ENCODE measurements around the gene CERS5. TPM values are rescaled to one million over a fixed set of nuclear protein-coding genes. Genes with fewer than 3 reads are reported as not detected.
A peak's percentile ranks its signal among the peaks of the same experiment; 100 is the strongest.

The CERS5 gene
- total RNA-seq, 1 donor from 2014 or later = 51.9 TPM

DNA sequence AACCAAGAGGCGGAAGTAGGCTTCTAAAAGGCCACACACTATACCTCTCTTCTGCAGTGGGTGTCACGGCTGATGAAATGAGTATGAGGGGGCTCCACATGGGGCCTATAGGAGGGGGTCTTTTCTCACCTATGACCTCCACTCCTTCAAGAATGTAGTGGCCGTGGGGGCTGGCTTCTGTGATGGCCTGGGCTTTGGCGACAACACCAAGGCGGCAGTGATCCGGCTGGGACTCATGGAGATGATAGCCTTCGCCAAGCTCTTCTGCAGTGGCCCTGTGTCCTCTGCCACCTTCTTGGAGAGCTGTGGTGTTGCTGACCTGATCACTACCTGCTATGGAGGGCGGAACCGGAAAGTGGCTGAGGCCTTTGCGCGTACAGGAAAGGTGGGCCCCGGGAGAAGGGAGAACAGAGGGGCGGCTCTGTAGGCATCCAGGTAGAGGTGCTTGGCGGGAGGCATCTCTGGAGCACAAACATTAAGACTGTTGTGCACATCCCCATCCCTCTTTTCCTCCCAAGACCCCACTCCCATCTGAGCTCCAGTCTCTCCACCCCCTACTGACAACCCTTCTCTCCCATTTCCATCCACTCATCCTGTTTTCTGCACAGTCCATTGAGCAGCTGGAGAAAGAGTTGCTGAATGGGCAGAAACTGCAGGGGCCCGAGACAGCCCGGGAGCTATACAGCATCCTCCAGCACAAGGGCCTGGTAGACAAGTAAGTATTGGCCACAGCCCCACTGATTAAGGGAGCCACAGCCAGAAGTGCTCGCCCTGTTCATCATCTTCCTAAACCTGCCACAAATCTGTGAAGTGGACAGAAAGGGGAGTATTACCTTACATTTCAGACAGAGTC is 59.5 kb downstream of the CERS5 start:
- intact Hi-C loops (cut with DNase I) = no loop called here
- DNase-seq (ENCODE audit: low spot score) = no peak
- ATAC-seq = no peak

DNA sequence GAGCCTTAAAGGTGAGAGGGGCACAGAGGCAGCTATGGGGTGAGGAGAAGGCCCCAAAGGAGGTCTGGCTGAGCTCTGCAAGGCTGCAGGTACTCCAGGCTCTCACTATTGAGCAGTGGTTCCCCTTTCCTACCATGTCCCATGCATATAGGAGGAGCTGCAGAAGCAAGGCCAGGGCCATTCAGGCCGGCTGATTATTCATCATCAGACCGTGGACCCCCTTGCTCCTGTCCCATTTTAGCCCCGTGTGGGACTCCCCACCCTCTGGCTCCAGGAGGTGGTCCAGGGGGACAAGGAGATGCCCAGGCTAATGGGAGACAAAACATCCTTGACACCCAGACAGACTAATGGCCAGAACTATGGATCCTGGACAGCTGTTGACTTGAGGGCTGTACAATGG is 60.3 kb downstream of the CERS5 start:
- intact Hi-C loops (cut with DNase I) = no loop called here
- no peak for ATAC-seq
- no peak for DNase-seq (ENCODE audit: low spot score)

DNA sequence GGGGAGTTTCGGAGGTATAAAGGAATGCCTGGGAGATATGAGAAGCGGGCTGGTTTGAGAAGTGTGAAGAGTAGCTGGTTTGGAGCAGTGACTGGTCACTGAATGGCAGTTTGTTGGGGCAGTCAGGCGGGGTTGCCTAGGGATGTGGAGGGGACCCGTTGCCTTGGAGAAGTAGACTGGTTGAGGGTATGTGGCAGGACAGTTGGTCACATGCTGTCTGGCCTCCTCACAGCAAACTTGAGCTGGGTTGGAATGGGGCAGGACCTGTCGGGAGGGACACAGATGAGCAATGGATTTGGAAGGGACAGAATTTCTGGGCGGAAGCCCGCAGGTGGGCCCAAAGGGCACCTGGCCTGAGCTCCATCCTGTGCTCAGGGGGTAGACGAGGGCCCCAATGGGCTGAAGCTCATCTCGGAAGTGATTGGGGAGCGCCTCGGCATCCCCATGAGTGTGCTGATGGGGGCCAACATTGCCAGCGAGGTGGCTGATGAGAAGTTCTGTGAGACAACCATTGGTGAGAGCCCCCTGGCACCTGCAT is 61.2 kb downstream of the CERS5 start:
- DNase-seq (ENCODE audit: low spot score) (no peak), ATAC-seq (no peak)
- intact Hi-C loops (cut with DNase I) = no loop called here

DNA sequence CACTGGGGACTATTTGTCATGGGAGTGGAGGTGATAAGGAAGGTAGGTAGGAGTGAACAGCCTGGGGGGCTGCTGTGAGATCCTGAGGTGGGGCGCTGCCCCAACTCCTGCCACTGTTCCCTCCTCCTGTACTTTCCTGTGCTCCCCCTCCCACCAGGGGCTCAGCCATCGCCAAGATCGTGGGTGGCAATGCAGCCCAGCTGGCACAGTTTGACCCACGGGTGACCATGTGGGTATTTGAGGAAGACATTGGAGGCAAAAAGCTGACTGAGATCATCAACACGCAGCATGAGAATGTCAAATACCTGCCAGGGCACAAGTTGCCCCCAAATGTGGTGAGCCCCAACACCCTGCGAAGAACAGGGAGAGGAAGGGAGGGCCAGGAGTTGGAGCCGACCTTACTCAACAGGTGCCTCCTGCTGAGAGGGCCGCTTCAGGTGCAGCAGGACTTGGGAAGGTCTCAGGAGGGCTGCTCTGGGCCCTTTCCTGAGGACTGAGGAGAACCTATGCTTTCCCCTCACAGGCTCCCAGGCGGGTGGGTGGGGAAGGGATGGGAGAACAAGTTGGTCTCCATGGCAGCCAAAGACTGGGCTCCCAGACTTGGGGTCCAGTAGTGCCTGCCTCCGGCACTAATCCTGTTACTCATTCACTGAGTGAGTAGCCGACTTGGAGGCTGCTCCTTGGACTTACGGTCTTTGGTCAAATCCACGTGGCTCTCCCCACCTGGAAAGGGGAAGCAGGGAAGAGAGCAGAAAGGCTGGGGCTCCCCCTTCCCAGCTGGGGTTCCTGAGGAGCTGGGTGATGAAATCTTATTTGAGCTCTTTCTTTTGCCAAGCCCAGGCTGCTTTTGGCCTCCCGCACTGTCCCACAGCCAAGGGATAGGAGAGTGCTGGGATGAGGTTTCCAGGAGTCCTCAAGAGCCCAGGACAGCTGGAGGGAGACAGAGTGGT is 62.5 kb downstream of the CERS5 start:
- ATAC-seq (peak; percentile 36), DNase-seq (ENCODE audit: low spot score) (no peak)
- intact Hi-C loops (cut with DNase I) = no loop called here

DNA sequence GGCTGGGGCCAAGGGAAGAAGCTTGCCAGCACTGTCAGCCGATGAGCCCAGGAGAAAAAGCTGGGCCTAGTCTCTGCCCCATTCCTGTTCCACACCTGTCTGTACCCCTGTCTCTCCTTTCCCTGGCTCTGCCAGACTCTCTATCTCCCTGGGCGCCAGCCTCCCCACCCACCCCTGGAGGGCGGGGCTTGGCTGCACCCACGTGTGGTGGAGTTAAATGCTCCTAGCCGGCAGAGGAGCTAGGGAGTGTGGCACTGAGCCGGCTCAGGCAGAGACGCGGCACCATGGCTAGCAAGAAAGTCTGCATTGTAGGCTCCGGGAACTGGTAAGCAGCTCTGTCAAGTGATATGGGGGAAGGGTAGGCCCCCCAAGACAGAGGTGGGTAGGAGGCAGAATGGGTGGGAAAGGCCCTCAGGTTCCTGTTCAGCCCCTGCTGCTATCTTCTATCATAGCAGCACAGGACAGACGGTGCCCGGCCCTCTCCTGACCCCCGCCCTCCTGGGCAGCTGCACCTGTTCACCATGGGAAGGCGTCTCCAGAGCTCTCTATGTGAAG is 63.3 kb downstream of the CERS5 start, which contains the start of gene GPD1:
Gene GPD1 (plus strand): TSS at position 242 of the 555 bp plus-strand sequence. CDS start 43 bp downstream, at position 285.
- ATAC-seq = peak; percentile 81
- peak; percentile 75 for DNase-seq (ENCODE audit: low spot score)
- intact Hi-C loops (cut with DNase I) = no loop called here

DNA sequence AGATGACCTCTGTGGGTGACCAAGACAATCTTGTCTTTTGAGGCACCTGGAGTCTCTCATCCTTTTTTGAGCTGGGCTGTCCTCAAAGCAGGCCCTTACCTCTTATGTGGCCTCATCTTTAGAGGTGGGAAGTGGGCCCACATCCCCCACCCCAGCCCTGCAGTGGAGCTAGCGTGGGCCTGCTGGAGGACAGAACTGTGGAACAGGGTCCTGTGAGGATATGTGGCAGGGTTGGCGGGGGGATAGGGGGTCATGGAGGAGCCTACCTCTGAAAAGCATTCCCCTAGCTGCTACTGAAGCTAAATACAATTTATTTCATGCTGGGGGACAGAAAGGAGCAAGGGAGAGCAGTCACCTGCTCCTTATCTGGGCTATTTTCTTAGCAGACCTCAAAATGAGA is 63.8 kb downstream of the CERS5 start:
- ATAC-seq (no peak), DNase-seq (ENCODE audit: low spot score) (no peak)
- intact Hi-C loops (cut with DNase I) = no loop called here

DNA sequence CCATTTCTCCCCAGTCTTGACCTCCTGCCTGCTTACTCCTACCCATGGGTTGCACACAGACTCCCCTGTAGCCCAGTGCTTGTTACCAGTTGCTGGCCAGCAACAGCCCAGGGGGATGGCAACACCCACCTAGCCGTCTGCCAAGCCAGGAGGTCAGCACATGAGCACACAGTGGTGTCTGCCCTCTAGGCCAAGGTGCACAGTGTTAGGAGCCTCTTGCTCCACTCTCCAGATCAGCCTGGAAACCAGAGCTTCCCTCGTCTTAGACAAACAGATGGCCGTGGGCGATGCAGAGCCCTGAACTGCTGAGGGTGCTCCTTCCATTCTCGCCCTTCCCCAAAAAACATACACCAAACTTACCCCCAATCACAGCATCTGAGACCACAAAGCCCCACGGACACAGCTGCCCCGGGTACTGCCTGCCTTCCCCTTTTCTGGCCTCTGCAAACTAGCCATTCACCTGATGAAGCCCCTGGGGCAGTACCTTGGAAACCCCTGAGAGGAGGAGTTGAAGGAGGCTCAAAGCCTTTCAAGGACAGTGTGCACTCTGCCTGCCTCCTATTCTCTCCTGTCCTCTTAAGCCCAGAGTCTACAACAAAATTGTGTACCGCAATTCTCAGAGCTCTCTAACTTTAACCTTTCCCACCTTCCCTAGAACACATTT is 64.4 kb downstream of the CERS5 start:
- no peak for DNase-seq (ENCODE audit: low spot score)
- peak; percentile 69 for ATAC-seq
- intact Hi-C loops (cut with DNase I) = no loop called here

DNA sequence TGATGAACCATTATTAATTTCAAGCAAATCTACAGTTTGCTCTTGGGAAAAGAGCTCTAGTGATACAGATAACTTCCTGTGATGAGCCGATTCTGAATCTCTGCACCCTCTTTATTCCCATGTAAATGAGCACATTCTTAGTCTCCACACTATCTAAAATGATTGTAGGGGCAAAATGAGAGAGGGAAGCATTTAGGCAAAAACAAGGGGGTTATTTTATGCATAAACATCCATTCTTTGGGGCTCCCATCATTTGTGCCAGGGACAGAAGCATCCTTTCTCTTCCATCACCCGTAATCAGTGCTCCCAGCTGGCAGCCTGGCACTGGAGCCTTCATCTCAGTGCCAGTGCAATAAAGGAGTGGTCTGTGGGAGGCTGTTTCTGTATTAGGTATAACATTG is 65.0 kb downstream of the CERS5 start:
- DNase-seq (ENCODE audit: low spot score) (no peak), ATAC-seq (no peak)
- intact Hi-C loops (cut with DNase I) = no loop called here

DNA sequence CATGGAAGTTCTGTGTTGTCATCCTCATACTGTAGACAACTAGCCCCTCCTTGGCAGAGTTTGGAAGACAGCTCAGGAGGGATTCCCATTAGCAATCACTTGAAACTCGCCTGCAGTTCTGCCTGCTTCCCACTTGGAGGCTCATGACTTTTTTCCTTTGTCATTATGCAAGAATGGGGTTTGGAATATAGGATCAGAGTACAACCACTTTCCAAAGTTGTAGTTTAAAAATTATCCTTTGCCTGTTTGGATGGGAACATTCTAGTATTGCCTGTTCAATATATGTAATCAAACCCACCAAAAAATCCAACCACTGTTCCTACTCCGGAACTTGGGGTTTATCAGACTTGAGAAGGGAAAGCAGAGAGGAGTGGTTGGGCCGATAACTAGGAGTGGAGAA is 65.5 kb downstream of the CERS5 start:
- intact Hi-C loops (cut with DNase I) = no loop called here
- no peak for DNase-seq (ENCODE audit: low spot score)
- no peak for ATAC-seq

DNA sequence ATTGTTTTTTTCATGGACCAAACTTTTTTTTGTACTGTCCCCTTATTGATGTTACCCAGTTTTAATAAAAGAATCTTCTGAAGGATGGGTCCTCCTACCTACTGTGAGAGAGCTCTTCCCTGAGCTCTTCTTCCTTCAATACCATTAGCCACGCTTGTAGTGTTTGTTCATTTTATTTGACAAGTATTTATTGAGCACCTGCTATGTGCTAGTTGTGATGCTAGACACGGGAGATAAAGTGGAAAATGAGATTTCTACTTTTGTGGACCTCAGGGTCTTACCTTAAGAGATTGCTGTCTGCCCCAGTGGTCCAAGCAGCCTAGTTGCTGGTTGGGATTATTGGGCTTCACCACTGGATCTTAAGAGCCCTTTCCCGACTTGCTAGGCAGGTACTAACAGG is 66.6 kb downstream of the CERS5 start:
- ATAC-seq (no peak), DNase-seq (ENCODE audit: low spot score) (no peak)
- intact Hi-C loops (cut with DNase I) = no loop called here

DNA sequence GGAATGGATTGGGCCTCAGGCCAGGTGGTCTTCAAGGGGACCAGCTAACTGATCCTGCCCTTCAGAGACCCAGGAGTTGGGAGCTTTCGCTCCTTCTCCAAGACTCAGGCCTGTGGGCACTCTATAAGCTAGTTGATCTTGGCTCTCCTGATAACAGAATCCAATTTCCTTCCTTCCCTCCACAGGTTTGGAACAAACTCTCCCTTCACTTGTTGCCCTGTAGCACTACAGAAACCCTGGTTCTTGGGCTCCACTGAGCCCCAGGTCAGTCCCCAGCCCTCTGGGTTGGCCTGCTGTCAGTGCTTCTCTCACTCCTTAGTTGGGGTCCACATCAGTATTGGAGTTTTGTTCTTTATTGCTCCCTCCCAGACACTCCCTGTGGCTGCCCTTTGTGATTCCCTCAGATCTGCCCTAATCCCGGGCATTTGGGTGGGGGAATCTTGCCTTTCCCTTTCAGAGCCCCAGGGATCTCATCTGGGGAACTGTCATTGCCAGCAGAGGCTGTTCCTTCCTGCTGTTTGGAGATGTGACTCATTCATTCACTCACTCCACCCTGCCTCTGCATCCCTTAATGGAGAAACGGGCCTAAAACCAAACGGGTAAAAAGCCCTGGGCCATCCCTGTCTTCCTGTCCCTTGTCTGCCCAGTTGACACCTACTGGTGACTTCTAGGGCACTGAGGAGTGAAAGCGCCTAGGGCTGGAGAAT is 67.7 kb downstream of the CERS5 start:
- intact Hi-C loops (cut with DNase I) = no loop called here
- no peak for DNase-seq (ENCODE audit: low spot score)
- no peak for ATAC-seq

DNA sequence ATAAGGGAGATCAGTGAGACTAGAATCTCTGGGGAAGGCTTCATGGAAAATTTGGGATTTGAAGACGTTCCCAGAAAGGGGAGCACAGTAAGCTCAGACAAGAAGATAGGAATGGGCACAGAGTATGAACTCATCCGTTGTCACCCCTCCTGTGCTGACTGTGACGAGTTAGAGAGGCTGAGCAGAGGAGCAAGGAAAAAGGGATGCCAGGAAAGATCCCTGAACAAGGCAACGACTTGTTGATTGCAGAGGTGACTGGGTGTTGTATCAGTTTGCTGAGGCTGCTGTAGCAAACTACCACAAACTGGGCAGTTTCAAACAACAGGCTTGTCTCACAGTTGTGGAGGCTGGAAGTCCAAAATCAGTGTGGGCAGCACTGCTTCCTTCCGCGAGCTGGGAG is 69.2 kb downstream of the CERS5 start:
- no peak for DNase-seq (ENCODE audit: low spot score)
- intact Hi-C loops (cut with DNase I) = no loop called here
- ATAC-seq = no peak

DNA sequence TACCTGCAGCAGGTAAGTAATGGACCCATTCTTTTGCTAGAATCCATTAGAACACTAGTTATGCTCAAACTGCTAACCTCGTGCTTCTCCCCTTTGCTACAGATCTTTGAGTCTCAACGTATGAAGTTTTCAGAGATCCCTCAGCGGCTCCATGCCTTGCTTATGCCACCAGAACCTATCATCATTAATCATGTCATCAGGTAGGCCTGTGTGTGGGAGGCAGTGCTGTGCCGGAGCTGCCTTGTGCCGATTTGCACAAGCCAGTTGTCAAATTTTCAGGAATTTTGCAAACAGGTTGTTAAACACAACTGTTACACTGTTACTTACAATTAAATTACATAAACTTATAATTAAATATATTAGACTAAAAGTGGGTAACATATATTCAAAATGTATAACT is 76.8 kb downstream of the CERS5 start:
- ATAC-seq = no peak
- intact Hi-C loops (cut with DNase I) = no loop called here

DNA sequence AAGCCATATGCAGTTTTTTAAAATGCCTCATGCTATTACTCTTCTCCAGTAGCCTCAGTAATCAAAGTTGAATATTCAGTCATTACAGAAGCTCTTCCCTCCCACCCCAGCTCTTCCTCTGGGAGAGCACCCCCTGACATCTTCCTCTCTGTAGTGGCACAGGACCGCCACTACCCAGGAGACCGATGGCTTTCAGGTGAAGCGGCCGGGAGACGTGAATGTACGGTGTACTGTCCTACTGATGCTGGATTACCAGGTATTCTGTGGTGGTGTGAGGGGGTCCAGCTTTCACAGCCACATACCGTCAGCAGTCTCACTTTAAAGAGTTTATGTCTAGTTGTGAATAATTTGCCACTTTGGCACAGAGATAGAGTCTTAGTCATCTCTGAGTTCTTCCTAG is 77.4 kb downstream of the CERS5 start:
- intact Hi-C loops (cut with DNase I) = no loop called here
- DNase-seq (ENCODE audit: low spot score) (no peak), ATAC-seq (no peak)

More for the DNA sequence above, 76.8 kb downstream of the CERS5 start:
- DNase-seq (ENCODE audit: low spot score) = no peak

DNA sequence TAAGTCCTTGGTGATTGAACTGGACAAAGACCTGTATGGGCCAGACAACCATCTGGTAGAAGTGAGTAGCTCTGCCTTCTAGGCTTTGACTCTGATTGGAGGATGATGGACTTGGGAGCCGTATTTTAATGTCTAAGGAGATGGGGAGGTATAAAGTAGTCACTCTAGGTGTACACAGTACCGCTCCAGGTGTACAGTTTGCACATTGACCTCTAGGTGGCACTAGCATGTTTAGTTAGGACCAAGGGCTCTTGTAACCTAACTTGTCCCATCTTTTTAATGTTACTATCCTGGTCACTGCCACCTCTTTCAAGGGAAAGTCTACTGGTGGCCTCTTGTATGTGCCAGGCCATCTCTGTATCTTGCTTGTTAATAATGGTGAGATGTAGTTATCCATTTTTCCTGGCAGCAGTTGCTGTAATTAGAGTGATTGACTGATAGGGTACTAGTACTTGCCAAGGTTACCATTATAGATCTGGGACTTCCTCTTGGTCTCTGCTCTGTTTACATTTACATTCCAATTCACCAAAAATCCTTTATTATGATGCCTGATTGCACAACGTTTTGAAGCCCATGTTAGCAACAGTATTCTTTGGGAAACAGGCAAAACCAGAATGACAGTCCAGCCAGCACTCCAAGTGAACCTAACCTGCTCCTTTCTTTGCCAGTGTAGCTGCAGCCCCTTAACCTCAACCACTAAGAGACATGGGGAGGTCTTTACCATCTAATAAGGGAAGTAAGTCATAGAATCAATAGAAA is 78.4 kb downstream of the CERS5 start:
- ATAC-seq = peak; percentile 22
- intact Hi-C loops (cut with DNase I) = no loop called here
- no peak for DNase-seq (ENCODE audit: low spot score)

DNA sequence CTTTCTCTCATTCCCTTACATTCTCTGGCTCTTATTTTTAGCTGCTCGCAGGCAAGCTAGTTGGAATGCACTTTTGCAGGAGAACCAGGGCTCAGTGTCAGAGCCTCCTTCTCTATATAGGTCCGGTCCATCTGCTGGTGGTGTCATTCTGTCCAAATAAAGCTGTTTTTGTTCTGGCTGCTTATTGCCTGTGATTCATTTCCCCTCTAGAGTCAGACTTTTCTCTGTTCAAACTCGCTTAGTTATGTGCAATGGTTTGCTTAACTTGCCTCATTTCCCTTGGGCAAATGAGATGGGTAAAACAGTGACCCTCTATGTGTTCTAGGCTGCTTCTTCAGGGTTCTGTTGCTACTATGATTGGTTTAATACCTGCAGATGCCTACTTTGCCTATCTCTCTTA is 79.2 kb downstream of the CERS5 start:
- intact Hi-C loops (cut with DNase I) = no loop called here
- ATAC-seq (peak; percentile 4), DNase-seq (ENCODE audit: low spot score) (no peak)

DNA sequence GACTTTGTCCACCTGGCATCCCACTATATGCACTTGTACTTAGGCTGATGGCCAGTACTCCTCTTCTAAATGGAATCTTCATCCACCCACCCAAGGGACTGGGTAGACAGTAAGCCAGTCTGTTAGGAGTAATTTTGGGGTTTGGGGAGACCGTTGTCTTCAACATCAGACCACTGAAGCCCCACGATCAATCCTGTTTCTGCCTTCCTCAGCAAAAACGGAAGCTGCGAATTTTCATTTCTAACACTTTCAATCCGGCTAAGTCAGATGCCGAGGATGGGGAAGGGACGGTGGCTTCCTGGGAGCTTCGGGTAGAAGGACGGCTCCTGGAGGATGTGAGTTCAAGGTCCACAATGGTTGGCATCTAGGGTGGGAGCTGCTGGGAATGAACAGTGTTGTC is 80.0 kb downstream of the CERS5 start:
- no peak for ATAC-seq
- intact Hi-C loops (cut with DNase I) = no loop called here
- DNase-seq (ENCODE audit: low spot score) = no peak

DNA sequence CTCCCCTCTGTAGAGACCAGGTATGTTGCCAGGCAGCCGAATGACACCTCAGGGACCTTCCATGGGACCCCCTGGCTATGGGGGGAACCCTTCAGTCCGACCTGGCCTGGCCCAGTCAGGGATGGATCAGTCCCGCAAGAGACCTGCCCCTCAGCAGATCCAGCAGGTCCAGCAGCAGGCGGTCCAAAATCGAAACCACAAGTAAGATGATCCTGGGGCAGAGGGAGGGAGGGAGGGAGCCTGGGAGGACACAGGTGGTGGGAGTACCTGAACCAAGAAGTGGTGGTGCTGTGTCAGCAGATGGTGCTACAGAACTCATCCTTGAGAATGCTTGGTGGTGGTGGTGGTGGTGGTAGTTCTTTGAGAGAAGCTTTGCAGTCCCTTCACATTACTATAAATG is 81.0 kb downstream of the CERS5 start:
- DNase-seq (ENCODE audit: low spot score) (no peak), ATAC-seq (no peak)
- intact Hi-C loops (cut with DNase I) = no loop called here

All from sciatic nerve (tissue), 2 donors.